Esophagus muscularis mucosa (tissue), 4 donors: Measurements from ENCODE around the gene FKBP5.

Experiments used
- EP300 ChIP-seq: sonication (generic); formaldehyde crosslinking; IDR thresholded peaks from one replicate; pipeline ENCODE4 v1.6.1; 2017; ENCODE audit warnings: antibody characterized with exemption
- POLR2A ChIP-seq: fragments of 450-650 bp; IDR thresholded peaks from one replicate; pipeline ENCODE4 v1.6.1; 2017; ENCODE audit warnings: antibody characterized with exemption, moderate library complexity, mild to moderate bottlenecking, low read depth
- POLR2AphosphoS5 ChIP-seq, 2 donors: sonication (generic); formaldehyde crosslinking; IDR thresholded peaks; one replicate each; pipeline ENCODE4 v1.6.1; 2017; ENCODE audit warnings: antibody characterized with exemption in 2 of 2
- TF ChIP-seq, protein P1 (sequence below), 3 experiments: fragments of 200-600 bp in 2 of 3; fragments of 450-650 bp in 1 of 3; sonication (generic) in 2 of 3; IDR thresholded peaks; one replicate each; pipeline ENCODE4 v1.5.1; 2017 to 2019; ENCODE audit warnings: antibody characterized with exemption in 3 of 3, mild to moderate bottlenecking in 2 of 3, moderate library complexity in 1 of 3

DNA sequence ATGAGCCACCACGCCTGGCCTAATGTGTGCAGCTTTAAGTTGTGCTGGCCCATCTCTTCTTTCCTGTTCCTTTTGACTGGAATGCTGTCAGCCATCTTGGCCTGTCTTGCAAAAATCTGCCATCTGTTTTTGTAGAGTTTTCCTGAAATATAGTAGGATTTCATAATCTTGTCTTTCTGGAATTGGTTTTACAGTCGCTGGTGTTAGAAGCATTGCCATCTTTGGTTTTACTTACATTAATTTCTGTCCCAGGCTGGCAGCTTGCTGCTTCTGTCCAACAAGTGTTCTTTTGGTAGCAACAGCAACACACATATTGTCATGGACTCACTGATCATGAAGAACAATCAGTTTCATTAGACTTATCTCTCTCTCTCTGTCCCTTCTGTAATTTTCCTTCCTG, 146.9 kb downstream of the FKBP5 start:
- TF ChIP-seq POLR2A (no peak), POLR2AphosphoS5 (IDR thresholded peaks at IDR 0.05) (no peak), EP300 (no peak)
- TF ChIP-seq, protein P1, sequence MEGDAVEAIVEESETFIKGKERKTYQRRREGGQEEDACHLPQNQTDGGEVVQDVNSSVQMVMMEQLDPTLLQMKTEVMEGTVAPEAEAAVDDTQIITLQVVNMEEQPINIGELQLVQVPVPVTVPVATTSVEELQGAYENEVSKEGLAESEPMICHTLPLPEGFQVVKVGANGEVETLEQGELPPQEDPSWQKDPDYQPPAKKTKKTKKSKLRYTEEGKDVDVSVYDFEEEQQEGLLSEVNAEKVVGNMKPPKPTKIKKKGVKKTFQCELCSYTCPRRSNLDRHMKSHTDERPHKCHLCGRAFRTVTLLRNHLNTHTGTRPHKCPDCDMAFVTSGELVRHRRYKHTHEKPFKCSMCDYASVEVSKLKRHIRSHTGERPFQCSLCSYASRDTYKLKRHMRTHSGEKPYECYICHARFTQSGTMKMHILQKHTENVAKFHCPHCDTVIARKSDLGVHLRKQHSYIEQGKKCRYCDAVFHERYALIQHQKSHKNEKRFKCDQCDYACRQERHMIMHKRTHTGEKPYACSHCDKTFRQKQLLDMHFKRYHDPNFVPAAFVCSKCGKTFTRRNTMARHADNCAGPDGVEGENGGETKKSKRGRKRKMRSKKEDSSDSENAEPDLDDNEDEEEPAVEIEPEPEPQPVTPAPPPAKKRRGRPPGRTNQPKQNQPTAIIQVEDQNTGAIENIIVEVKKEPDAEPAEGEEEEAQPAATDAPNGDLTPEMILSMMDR (IDR thresholded peaks at IDR 0.05), result no peak
